CD4-positive, alpha-beta T cell (primary cell): ENCODE measurements around the gene FGD1. TPM values are rescaled to one million over a fixed set of nuclear protein-coding genes. Genes with fewer than 3 reads are reported as not detected.

Experiments used
- ATAC-seq: fragments of 200-7000 bp; cut with Tn5 transposase; one replicate; pipeline ENCODE4 v1.10.0; 2022; ENCODE audit warnings: mild to moderate bottlenecking; ENCODE audit not compliant: poor library complexity
- CTCF ChIA-PET: fragments of 350-600 bp; sonication (Branson Sonifier 250); formaldehyde crosslinking; loops from one replicate; lab custom pipeline; 2021; ENCODE audit warnings: antibody characterized with exemption, inconsistent platforms; lab: Charles Lee
- POLR2A ChIA-PET: fragments of 350-600 bp; sonication (Branson Sonifier 250); formaldehyde crosslinking; loops from one replicate; lab custom pipeline; 2021; ENCODE audit warnings: antibody characterized with exemption, inconsistent platforms; lab: Charles Lee
- DNase-seq, 14 experiments: peaks; one replicate each; pipeline ENCODE4 v3.0.0-alpha.2; 2013 to 2020; ENCODE audit warnings: mixed read lengths in 2 of 14
- H3K27ac ChIP-seq, 2 donors: one replicate each; pipeline versions ENCODE4 v1.5.1 to v1.7.0; 2013; ENCODE audit warnings: low read length in 2 of 2, low read depth in 1 of 2, mild to moderate bottlenecking in 1 of 2
- H3K27me3 ChIP-seq, 2 experiments: 1 replicate in 1 of 2; 2 replicates in 1 of 2; pipeline versions ENCODE4 v1.6.1 to v1.7.0; 2013; ENCODE audit warnings: low read length in 2 of 2, control low read depth in 1 of 2, mild to moderate bottlenecking in 1 of 2, moderate library complexity in 1 of 2; ENCODE audit not compliant: insufficient read depth in 2 of 2, control insufficient read depth in 1 of 2
- H3K36me3 ChIP-seq: one replicate; pipeline ENCODE4 v1.6.1; 2013; ENCODE audit warnings: low read length, control low read depth; ENCODE audit not compliant: insufficient read depth
- H3K4me1 ChIP-seq: one replicate; pipeline ENCODE4 v1.6.1; 2013; ENCODE audit warnings: low read length, control low read depth; ENCODE audit not compliant: insufficient read depth
- H3K4me3 ChIP-seq: one replicate; pipeline ENCODE4 v1.5.1; 2013; ENCODE audit warnings: mild to moderate bottlenecking, low read length, moderate library complexity
- H3K9me3 ChIP-seq, 2 experiments: 1 replicate in 1 of 2; 2 replicates in 1 of 2; pipeline versions ENCODE4 v1.6.1 to v1.7.0; 2013; ENCODE audit warnings: low read length in 2 of 2, mild to moderate bottlenecking in 2 of 2, control low read depth in 1 of 2, moderate library complexity in 1 of 2; ENCODE audit not compliant: control insufficient read depth in 1 of 2, insufficient read depth in 1 of 2
- H3K27ac Mint-ChIP-seq: one replicate; pipeline ENCODE4 v1.8.0; 2020; ENCODE audit warnings: mixed read lengths
- H3K27me3 Mint-ChIP-seq: one replicate; pipeline ENCODE4 v1.8.0; 2021; ENCODE audit warnings: mixed read lengths
- H3K36me3 Mint-ChIP-seq: one replicate; pipeline ENCODE4 v1.8.0; 2021; ENCODE audit warnings: low read depth, mixed read lengths
- H3K4me1 Mint-ChIP-seq: one replicate; pipeline ENCODE4 v1.8.0; 2021; ENCODE audit warnings: low read depth, mixed read lengths
- H3K4me3 Mint-ChIP-seq: one replicate; pipeline ENCODE4 v1.8.0; 2020; ENCODE audit warnings: mild to moderate bottlenecking, mixed read lengths
- H3K9me3 Mint-ChIP-seq: one replicate; pipeline ENCODE4 v1.8.0; 2020; ENCODE audit warnings: mixed read lengths
- intact Hi-C, 2 experiments: fragments of 100-400 bp; cut with DNase I in 1 of 2; cut with micrococcal nuclease in 1 of 2; formaldehyde crosslinking; loops; one replicate each; pipeline versions ENCODE4 v1.15.1 to v1.9.0; 2023 to 2025; cut with DNase I, micrococcal nuclease
- total RNA-seq, 174 experiments: library from RNA in 2 of 174; stranded (reverse) in 2 of 174; gene quantifications; one replicate each; pipeline ENCODE4 v1.2.3 and lab custom pipeline; 2021 to 2026
- TF ChIP-seq, protein P1 (sequence below): fragments of 200-600 bp; IDR thresholded peaks from one replicate; pipeline ENCODE4 v1.8.0; 2022; ENCODE audit warnings: antibody characterized with exemption, mild to moderate bottlenecking

FGD1 gene
- total RNA-seq, 2 experiments from 2014 or later, result 0.06 TPM; not detected in 1

DNA sequence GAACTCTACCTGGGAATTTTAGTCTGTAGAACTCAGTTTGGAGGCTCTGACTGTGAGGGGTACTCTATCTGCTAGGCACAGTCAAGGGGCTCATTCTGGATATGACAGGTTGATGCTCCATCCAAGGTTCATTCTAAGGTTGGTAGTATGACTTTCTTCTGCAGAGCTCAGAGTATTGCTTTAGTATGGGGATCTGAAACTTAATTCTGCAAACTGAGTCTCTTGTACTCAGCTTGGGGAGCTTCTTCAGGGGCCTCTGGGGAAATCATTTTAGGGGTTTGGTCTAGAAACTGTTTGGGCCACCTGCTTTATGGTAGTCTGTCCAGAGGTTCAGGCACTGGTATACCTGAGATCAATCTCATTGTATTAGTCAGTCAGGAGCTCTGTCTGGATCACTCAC lies 65.5 kb downstream of the FGD1 start:
- intact Hi-C loops, result no loop called here
- Mint-ChIP-seq H3K9me3 (no peaks in the 10 kb centered on the region), H3K27me3 (no peaks in the 10 kb centered on the region), H3K4me1 (no peaks in the 10 kb centered on the region), H3K4me3 (no peak overlapping the region), H3K36me3 (no peaks in the 10 kb centered on the region), H3K27ac (no peak overlapping the region)
- H3K27me3 ChIP-seq, result no peaks in the 10 kb centered on the region
- H3K27ac ChIP-seq, result no peak overlapping the region
- no peak overlapping the region for H3K4me3 ChIP-seq
- ATAC-seq (no peak), DNase-seq (no peak)
- no peaks in the 10 kb centered on the region for H3K9me3 ChIP-seq
- no peaks in the 10 kb centered on the region for H3K4me1 ChIP-seq
- POLR2A ChIA-PET, result no interaction called here
- no peaks in the 10 kb centered on the region for H3K36me3 ChIP-seq
- TF ChIP-seq, protein P1, sequence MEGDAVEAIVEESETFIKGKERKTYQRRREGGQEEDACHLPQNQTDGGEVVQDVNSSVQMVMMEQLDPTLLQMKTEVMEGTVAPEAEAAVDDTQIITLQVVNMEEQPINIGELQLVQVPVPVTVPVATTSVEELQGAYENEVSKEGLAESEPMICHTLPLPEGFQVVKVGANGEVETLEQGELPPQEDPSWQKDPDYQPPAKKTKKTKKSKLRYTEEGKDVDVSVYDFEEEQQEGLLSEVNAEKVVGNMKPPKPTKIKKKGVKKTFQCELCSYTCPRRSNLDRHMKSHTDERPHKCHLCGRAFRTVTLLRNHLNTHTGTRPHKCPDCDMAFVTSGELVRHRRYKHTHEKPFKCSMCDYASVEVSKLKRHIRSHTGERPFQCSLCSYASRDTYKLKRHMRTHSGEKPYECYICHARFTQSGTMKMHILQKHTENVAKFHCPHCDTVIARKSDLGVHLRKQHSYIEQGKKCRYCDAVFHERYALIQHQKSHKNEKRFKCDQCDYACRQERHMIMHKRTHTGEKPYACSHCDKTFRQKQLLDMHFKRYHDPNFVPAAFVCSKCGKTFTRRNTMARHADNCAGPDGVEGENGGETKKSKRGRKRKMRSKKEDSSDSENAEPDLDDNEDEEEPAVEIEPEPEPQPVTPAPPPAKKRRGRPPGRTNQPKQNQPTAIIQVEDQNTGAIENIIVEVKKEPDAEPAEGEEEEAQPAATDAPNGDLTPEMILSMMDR, result no peak
- CTCF ChIA-PET, result no interaction called here

DNA sequence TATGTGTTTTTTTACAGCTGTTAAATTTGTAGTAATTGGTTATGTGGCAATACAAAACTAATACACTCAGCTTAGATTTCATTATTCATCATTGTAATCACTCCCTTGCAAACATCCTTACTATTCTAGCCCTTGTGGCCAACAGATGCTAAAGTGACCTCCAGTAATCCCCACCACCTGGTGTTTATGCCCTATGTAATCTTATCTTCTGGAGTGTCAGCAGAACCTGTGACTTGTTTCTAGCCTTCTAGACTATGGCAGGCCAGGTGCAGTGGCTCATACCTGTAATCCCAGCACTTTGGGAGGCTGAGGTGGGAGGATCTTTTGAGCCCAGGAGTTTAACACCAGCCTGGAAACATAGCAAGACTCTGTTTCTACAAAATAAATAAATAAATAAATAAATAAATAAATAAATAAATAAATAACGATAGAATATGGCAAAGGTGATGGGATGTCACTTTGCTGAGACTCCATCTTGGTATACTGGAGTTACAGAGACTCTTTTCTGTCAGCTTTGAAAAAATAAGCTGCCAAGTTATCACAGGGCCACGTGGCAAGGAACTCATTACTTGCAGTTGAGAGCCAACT lies 68.1 kb downstream of the FGD1 start:
- no peak for DNase-seq
- no peaks in the 10 kb centered on the region for H3K9me3 ChIP-seq
- ChIA-PET CTCF (no interaction called here), POLR2A (no interaction called here)
- H3K27ac Mint-ChIP-seq, result no peak overlapping the region
- no peaks in the 10 kb centered on the region for H3K36me3 Mint-ChIP-seq
- H3K27me3 Mint-ChIP-seq, result no peaks in the 10 kb centered on the region
- no peaks in the 10 kb centered on the region for H3K9me3 Mint-ChIP-seq
- no peaks in the 10 kb centered on the region for H3K27me3 ChIP-seq
- intact Hi-C loops, result loop anchor here in 1 of 2 experiments (10.0 kb wide), 1 partner anchor 357 kb away; no protein-coding TSS in a partner anchor
- no peak overlapping the region for H3K4me3 Mint-ChIP-seq
- no peak overlapping the region for H3K4me3 ChIP-seq
- no peak for ATAC-seq
- TF ChIP-seq, protein P1, result no peak
- H3K4me1 ChIP-seq, result no peaks in the 10 kb centered on the region
- H3K4me1 Mint-ChIP-seq, result no peaks in the 10 kb centered on the region
- no peaks in the 10 kb centered on the region for H3K36me3 ChIP-seq
- no peak overlapping the region for H3K27ac ChIP-seq

DNA sequence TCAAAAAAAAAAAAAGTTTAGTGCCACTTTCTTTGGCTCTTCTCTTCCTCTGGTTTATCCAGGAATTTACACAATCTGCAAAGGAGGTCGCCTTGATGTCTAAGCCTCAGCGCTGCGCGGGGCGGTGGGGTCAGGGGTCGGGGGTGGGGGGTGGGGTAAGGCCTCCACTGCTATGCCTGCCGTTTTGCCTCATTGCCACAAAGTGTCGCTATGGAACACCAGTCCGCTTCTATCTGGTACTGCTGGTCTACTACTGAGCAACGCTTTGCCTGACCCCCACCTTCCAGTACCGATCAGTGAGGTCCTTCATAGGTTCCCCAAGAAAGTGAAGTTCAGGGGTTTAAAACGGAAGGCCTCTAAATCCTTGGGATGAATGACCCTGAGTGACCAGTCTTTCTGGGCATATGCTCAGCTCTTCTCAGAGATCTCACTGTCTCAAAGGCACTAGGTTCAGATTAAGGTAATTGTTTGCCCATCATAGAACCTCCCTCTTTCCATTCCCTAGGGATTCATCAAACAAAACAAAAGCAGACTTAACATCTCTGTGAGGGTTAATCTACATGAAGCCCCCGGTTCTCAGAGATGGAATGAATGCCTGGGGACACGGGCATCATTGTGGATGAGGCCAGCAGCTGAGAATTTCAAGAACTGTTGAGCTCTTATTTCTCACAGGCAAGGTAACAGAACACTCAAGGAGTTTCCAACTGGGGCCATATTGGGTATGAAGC lies 72.7 kb downstream of the FGD1 start:
- POLR2A ChIA-PET, result no interaction called here
- ATAC-seq (no peak), DNase-seq (peak in 3 of 14 experiments; percentile 12 to 19 (median 17))
- no peaks in the 10 kb centered on the region for H3K4me1 Mint-ChIP-seq
- intact Hi-C loops, result loop anchor here in 1 of 2 experiments (10.0 kb wide), 1 partner anchor 361 kb away; no protein-coding TSS in a partner anchor
- Histone ChIP-seq H3K27ac (no peak overlapping the region), H3K9me3 (no peaks in the 10 kb centered on the region), H3K4me3 (no peak overlapping the region), H3K36me3 (no peaks in the 10 kb centered on the region), H3K4me1 (no peaks in the 10 kb centered on the region), H3K27me3 (no peaks in the 10 kb centered on the region)
- no peak overlapping the region for H3K4me3 Mint-ChIP-seq
- TF ChIP-seq, protein P1, result no peak
- no peaks in the 10 kb centered on the region for H3K9me3 Mint-ChIP-seq
- H3K27ac Mint-ChIP-seq, result no peak overlapping the region
- CTCF ChIA-PET, result no interaction called here
- H3K36me3 Mint-ChIP-seq, result no peaks in the 10 kb centered on the region
- peaks cover 5% of the 10 kb centered on the region for H3K27me3 Mint-ChIP-seq
